Cardiac muscle cell (in vitro differentiated cells and primary cell): ENCODE data around the gene SMYD4. TPM values are rescaled to one million over a fixed set of nuclear protein-coding genes. Genes with fewer than 3 reads are reported as not detected.

Experiments
- DNase-seq, 2 donors: peaks; one replicate each; pipeline versions ENCODE4 v3.0.0 to v3.0.0-alpha.2; 2010 to 2017; ENCODE audit warnings: low read depth in 1 of 2, low spot score in 1 of 2
- H3K27ac ChIP-seq: fragments of 200-600 bp; sonication (generic); 2 replicates; pipeline ENCODE4 v1.5.1; 2016
- H3K27me3 ChIP-seq: fragments of 200-600 bp; sonication (generic); 2 replicates; pipeline ENCODE4 v1.6.0; 2016; ENCODE audit warnings: control low read depth
- H3K36me3 ChIP-seq: fragments of 200-600 bp; sonication (generic); 2 replicates; pipeline ENCODE4 v1.5.1; 2016; ENCODE audit warnings: control low read depth
- H3K4me1 ChIP-seq: fragments of 200-600 bp; sonication (generic); 2 replicates; pipeline ENCODE4 v1.8.1; 2017; ENCODE audit warnings: low read depth, mild to moderate bottlenecking, mixed run types
- H3K4me3 ChIP-seq: fragments of 200-600 bp; sonication (generic); 2 replicates; pipeline ENCODE4 v1.5.1; 2016; ENCODE audit warnings: mild to moderate bottlenecking
- H3K9me3 ChIP-seq: fragments of 200-600 bp; sonication (generic); 2 replicates; pipeline ENCODE4 v1.5.1; 2017; ENCODE audit warnings: low read depth, mild to moderate bottlenecking, control low read depth
- CTCF ChIP-seq: IDR thresholded peaks from 2 replicates; pipeline ENCODE4 v1.5.1; 2012; ENCODE audit warnings: low read depth, mild to moderate bottlenecking, low read length
- polyA plus RNA-seq: library from polyadenylated mRNA; unstranded; fragments of >200 nt; fragmentation: Nextera tagmentation; extraction: Ambion mirVana; gene quantifications from 2 replicates; pipeline ENCODE4 v1.2.1, GENCODE V29; 2016
- total RNA-seq: library from RNA; depleted of rRNA; stranded (reverse); fragments of >200 nt; gene quantifications from 2 replicates; pipeline ENCODE4 v1.2.3, GENCODE V29; 2016

SMYD4 gene
- total and polyA plus RNA-seq, 2 experiments from 2014 or later = 19.2 to 24.2 TPM

- Histone ChIP-seq H3K4me3 (no peak overlapping the region), H3K4me1 (peaks cover 17% of the 10 kb centered on the region), H3K9me3 (no peaks in the 10 kb centered on the region), H3K27me3 (no peaks in the 10 kb centered on the region), H3K27ac (peak overlapping the region; percentile 90), H3K36me3 (peaks cover 9% of the 10 kb centered on the region)
- peak in 1 of 2 donors; percentile 46 for DNase-seq
- TF ChIP-seq CTCF = no peak
Observed at GRCh38 chr17:1797323-1797722, 32.4 kb downstream of the SMYD4 start.

GRCh38 chr17:1796800-1797199, 32.9 kb downstream of the SMYD4 start:
- Histone ChIP-seq H3K4me3 (no peak overlapping the region), H3K4me1 (peaks cover 17% of the 10 kb centered on the region), H3K27me3 (no peaks in the 10 kb centered on the region), H3K9me3 (no peaks in the 10 kb centered on the region), H3K27ac (peak overlapping the region; percentile 90), H3K36me3 (peaks cover 7% of the 10 kb centered on the region)
- no peak for TF ChIP-seq CTCF
- peak in 1 of 2 donors; percentile 45 for DNase-seq

- Histone ChIP-seq H3K4me1 (peaks cover 24% of the 10 kb centered on the region), H3K4me3 (no peak overlapping the region), H3K27me3 (no peaks in the 10 kb centered on the region), H3K9me3 (no peaks in the 10 kb centered on the region), H3K36me3 (no peaks in the 10 kb centered on the region), H3K27ac (peak overlapping the region; percentile 62)
- no peak for TF ChIP-seq CTCF
- no peak for DNase-seq
Observed at GRCh38 chr17:1793447-1793806, 36.3 kb downstream of the SMYD4 start.

DNA sequence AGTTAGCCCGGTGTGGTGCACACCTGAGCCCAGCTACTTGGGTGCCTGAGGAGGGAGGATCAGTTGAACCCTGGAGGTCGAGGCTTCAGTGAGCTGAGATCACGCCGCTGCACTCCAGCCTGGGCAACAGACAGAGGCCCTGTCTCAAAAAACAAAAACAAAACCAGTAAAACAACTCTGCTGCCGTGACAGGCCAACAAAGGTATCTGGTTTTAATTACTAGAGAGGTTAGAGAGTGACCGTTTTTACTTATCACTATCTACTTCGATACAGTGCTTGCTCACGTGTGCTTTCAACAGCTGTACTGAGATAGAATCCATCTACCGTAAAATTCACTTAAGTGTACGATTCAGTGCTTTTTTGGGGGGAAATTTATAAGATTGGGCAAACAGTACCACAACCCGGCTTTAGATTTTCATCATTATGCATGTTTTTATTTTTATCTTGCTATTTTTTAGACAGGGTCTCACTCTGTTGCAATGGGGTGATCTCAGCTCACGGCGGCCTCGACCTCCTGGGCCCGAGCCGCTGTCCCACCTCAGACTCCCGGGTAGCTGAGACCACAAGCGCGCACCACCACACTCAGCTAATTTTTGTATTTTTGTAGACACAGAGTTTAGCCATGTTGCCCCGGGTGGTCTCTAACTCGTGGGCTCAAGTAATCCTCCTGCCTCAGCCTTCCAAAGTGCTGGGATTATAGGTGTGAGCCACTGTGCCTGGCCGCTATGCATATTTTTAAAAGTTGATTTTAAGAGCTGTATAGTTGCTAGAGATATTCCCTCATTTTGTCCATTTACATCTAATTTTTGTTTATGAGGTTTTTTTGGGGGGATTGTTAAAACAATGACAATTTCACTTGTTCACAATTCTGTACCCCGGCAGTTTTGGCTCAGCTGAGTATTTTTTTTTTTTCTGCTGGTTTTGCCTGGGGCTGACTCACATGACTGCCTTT, 36.9 kb downstream of the SMYD4 start:
- H3K27ac ChIP-seq = peak overlapping the region; percentile 62
- DNase-seq = no peak
- H3K27me3 ChIP-seq = no peaks in the 10 kb centered on the region
- no peaks in the 10 kb centered on the region for H3K36me3 ChIP-seq
- peaks cover 19% of the 10 kb centered on the region for H3K4me1 ChIP-seq
- H3K4me3 ChIP-seq = no peak overlapping the region
- H3K9me3 ChIP-seq = no peaks in the 10 kb centered on the region
- TF ChIP-seq CTCF = no peak

DNA sequence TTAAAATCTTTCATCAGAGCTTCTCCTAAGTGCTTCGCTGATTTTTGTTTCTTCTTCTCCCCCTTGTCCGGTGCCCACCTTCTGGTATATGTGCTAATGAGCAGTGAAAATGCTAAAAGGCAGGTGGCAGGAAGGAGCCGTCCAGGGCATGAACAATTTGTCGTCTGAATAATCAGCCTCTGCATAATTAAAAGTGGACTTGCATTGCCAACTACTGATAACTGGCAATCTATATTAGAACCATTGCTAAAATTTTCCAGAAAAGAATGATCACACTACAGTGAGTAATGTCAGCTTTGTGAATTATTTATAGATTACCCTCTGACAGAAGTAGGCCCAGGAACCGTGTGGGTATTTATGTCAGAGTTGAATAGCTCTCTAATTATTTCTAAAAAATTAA, 39.8 kb downstream of the SMYD4 start:
- no peak overlapping the region for H3K27ac ChIP-seq
- H3K9me3 ChIP-seq = no peaks in the 10 kb centered on the region
- peaks cover 6% of the 10 kb centered on the region for H3K4me1 ChIP-seq
- H3K36me3 ChIP-seq = peaks cover 9% of the 10 kb centered on the region
- no peak for DNase-seq
- no peak overlapping the region for H3K4me3 ChIP-seq
- no peak for TF ChIP-seq CTCF
- H3K27me3 ChIP-seq = no peaks in the 10 kb centered on the region
